DOHH2 (cell line): ENCODE results near the gene SCNN1G.

ENCODE experiments used
- H3F3A ChIP-seq: fragments of 200-600 bp; sonication (generic), shearing (Covaris generic); 2 replicates; pipeline ENCODE4 v1.6.0; 2016; ENCODE audit warnings: antibody characterized with exemption, mild to moderate bottlenecking; ENCODE audit not compliant: control insufficient read depth, insufficient read depth
- H3K27ac ChIP-seq: fragments of 200-600 bp; sonication (generic); 2 replicates; pipeline ENCODE4 v1.5.1; 2014; ENCODE audit warnings: low read depth, mild to moderate bottlenecking, low read length, moderate library complexity
- H3K27me3 ChIP-seq: fragments of 200-600 bp; sonication (generic); 2 replicates; pipeline ENCODE4 v1.6.1; 2014; ENCODE audit warnings: mild to moderate bottlenecking, low read length, mixed read lengths; ENCODE audit not compliant: control insufficient read depth
- H3K36me3 ChIP-seq: fragments of 200-600 bp; sonication (generic); 2 replicates; pipeline ENCODE4 v1.6.1; 2014; ENCODE audit warnings: mild to moderate bottlenecking, low read length, moderate library complexity, mixed read lengths; ENCODE audit not compliant: control insufficient read depth
- H3K4me1 ChIP-seq: fragments of 200-600 bp; sonication (generic); 2 replicates; pipeline ENCODE4 v1.6.1; 2014; ENCODE audit warnings: mild to moderate bottlenecking, low read length, mixed read lengths; ENCODE audit not compliant: control insufficient read depth
- H3K4me2 ChIP-seq: fragments of 200-600 bp; sonication (generic); 2 replicates; pipeline ENCODE4 v1.6.0; 2014; ENCODE audit warnings: mild to moderate bottlenecking, low read length, moderate library complexity
- H3K4me3 ChIP-seq: fragments of 200-600 bp; sonication (generic); 2 replicates; pipeline ENCODE4 v1.5.1; 2014; ENCODE audit warnings: mild to moderate bottlenecking, low read length, mixed read lengths
- H3K79me2 ChIP-seq: fragments of 200-600 bp; sonication (generic); 2 replicates; pipeline ENCODE4 v1.6.1; 2014; ENCODE audit warnings: mild to moderate bottlenecking, low read length, mixed read lengths; ENCODE audit not compliant: control insufficient read depth
- H3K9me2 ChIP-seq: fragments of 200-600 bp; sonication (generic); replicated peaks from 2 replicates; pipeline ENCODE4 v1.6.1; 2014; ENCODE audit warnings: mild to moderate bottlenecking, low read length, mixed read lengths; ENCODE audit not compliant: control insufficient read depth
- H3K9me3 ChIP-seq: fragments of 200-600 bp; sonication (generic); 2 replicates; pipeline ENCODE4 v1.6.1; 2014; ENCODE audit warnings: antibody characterized with exemption, low read length, mixed read lengths; ENCODE audit not compliant: control insufficient read depth, insufficient read depth
- H4K20me1 ChIP-seq: fragments of 200-600 bp; sonication (generic); 2 replicates; pipeline ENCODE4 v1.6.0; 2014; ENCODE audit warnings: low read depth, mild to moderate bottlenecking, antibody characterized with exemption, low read length, moderate library complexity; ENCODE audit not compliant: control insufficient read depth, insufficient read depth
- EZH2phosphoT487 ChIP-seq: fragments of 200-600 bp; sonication (generic); IDR thresholded peaks from 2 replicates; pipeline ENCODE4 v1.6.1; 2017; ENCODE audit warnings: borderline replicate concordance, mild to moderate bottlenecking, antibody characterized with exemption, low read length, moderate library complexity, mixed read lengths
- TF ChIP-seq, protein P1 (sequence below): fragments of 200-600 bp; sonication (generic); IDR thresholded peaks from one replicate; pipeline ENCODE4 v1.5.1; 2014; ENCODE audit warnings: antibody characterized with exemption, mild to moderate bottlenecking, low read depth, low read length; ENCODE audit not compliant: poor library complexity, severe bottlenecking

SCNN1G gene

GRCh38 chr16:23149267-23149992, 33.1 kb upstream of the SCNN1G start, which contains the start of gene USP31:
Gene USP31, minus strand, starts transcription at chr16:23149452. Its CDS starts 182 bp downstream, at chr16:23149270.
- Histone ChIP-seq H3K79me2 (peaks cover 38% of the 10 kb centered on the region), H3K9me2 (no peaks in the 10 kb centered on the region), H3F3A (no peaks in the 10 kb centered on the region), H3K36me3 (no peaks in the 10 kb centered on the region), H3K9me3 (no peaks in the 10 kb centered on the region), H3K4me2 (peak within 1 kb of the TSS; percentile 93), H3K4me1 (peaks cover 16% of the 10 kb centered on the region), H4K20me1 (no peaks in the 10 kb centered on the region), H3K4me3 (peak within 1 kb of the TSS; percentile 94), H3K27me3 (peaks cover 4% of the 10 kb centered on the region), H3K27ac (no peak within 1 kb of the TSS)
- TF ChIP-seq, protein P1, sequence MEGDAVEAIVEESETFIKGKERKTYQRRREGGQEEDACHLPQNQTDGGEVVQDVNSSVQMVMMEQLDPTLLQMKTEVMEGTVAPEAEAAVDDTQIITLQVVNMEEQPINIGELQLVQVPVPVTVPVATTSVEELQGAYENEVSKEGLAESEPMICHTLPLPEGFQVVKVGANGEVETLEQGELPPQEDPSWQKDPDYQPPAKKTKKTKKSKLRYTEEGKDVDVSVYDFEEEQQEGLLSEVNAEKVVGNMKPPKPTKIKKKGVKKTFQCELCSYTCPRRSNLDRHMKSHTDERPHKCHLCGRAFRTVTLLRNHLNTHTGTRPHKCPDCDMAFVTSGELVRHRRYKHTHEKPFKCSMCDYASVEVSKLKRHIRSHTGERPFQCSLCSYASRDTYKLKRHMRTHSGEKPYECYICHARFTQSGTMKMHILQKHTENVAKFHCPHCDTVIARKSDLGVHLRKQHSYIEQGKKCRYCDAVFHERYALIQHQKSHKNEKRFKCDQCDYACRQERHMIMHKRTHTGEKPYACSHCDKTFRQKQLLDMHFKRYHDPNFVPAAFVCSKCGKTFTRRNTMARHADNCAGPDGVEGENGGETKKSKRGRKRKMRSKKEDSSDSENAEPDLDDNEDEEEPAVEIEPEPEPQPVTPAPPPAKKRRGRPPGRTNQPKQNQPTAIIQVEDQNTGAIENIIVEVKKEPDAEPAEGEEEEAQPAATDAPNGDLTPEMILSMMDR = no peak
- no peak for TF ChIP-seq EZH2phosphoT487

GRCh38 chr16:23149993-23150364, 32.6 kb upstream of the SCNN1G start:
- Histone ChIP-seq H3K9me2 (no peaks in the 10 kb centered on the region), H3K4me3 (peak overlapping the region; percentile 94), H4K20me1 (no peaks in the 10 kb centered on the region), H3K9me3 (no peaks in the 10 kb centered on the region), H3K79me2 (peaks cover 33% of the 10 kb centered on the region), H3K4me1 (peaks cover 16% of the 10 kb centered on the region), H3K36me3 (no peaks in the 10 kb centered on the region), H3F3A (no peaks in the 10 kb centered on the region), H3K4me2 (peak overlapping the region; percentile 93), H3K27ac (no peak overlapping the region), H3K27me3 (peaks cover 9% of the 10 kb centered on the region)
- TF ChIP-seq EZH2phosphoT487 = no peak
- TF ChIP-seq, protein P1 = no peak

GRCh38 chr16:23152386-23153178, 30.0 kb upstream of the SCNN1G start:
- no peak overlapping the region for H3K27ac ChIP-seq
- H3F3A ChIP-seq = no peaks in the 10 kb centered on the region
- no peaks in the 10 kb centered on the region for H4K20me1 ChIP-seq
- peaks cover 19% of the 10 kb centered on the region for H3K4me1 ChIP-seq
- H3K9me3 ChIP-seq = no peaks in the 10 kb centered on the region
- H3K4me2 ChIP-seq = no peak overlapping the region
- H3K9me2 ChIP-seq = no peaks in the 10 kb centered on the region
- H3K79me2 ChIP-seq = peaks cover 11% of the 10 kb centered on the region
- peaks cover 18% of the 10 kb centered on the region for H3K27me3 ChIP-seq
- no peaks in the 10 kb centered on the region for H3K36me3 ChIP-seq
- H3K4me3 ChIP-seq = no peak overlapping the region
- TF ChIP-seq, protein P1 = no peak
- TF ChIP-seq EZH2phosphoT487 = no peak
